CD4-positive, alpha-beta T cell treated with Interleukin-4 for 1 hour (primary cell): Measurements from ENCODE around the gene NPSR1.
"Not testable (repeated sequence)": the region's sequence is repeated elsewhere in the genome, so short reads cannot be mapped to it uniquely, and the experiment has no call there.

Experiments
- DNase-seq, 2 donors: peaks; one replicate each; pipeline ENCODE4 v3.0.0-alpha.2; 2020 to 2022

The NPSR1 gene

DNA sequence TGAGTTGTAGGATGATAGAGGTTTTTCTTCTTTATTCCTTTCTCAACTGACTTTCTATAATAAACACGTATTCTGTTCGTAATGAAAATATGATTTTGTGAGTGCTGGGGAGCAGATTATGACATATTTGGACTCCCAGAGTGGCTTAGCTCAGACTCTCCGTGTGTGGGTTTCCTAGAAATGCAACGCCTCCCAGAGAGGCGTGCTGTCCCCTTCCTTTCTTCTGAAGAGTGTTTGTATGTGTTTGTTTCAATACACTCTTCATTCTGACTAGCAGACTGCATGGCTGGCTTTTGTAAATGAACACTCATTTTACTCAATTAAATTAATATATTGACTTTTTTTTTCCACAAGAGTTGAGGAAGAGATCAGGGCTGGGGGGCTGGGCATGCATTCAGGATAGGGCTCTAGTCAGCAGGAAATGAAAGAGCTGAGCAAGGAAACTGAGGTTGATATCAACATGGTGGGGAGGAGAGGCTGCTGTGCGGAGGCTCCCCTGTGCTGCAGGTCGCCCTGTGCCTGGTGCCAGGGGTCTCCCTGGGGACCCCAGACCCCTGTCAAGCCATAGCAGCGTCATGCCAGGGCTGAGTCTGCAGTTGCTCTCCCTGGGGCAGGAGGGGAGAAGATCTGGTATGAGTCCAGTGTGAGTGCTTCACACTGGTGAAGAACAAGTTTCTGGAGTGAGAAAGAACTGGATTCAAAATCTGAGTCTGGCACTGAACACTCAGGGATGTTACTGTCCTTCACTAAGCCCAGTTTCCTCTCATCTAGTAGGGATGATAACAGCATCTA, 221.1 kb downstream of the NPSR1 start:
- DNase-seq: not testable (repeated sequence)

DNA sequence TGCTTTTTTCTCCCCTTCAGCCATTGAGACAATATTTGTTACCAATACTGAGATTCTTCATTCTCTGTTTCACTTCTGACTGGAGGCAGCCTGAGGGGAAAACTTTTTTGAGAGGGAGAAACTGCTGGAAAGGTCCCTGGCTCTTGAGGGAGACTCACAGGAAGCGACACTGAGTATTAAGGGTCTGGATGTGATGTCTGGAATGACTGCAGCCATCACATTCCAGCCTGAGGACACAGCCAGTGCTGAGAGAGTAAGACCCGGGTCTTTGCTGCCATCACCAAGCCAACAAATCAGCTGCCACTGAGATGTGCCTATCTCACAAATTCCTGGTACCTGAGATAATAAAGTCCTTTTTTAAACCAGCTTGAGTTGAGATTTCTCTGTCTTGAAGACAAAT, 221.9 kb downstream of the NPSR1 start:
- no peak for DNase-seq

DNA sequence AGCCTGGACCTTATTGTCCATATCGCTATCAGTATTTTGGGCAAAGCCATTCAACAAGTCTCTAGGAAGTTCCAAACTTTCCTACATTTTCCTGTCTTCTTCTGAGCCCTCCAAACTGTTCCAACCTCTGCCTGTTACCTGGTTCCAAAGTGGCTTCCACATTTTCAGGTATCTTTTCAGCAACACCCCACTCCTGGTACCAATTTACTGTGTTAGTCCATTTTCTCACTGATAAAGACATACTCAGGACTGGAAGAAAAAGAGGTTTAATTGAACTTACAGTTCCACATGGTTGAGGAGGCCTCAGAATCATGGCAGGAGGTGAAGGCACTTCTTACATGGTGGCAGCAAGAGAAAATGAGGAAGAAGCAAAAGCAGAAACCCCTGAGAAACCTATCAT, 225.8 kb downstream of the NPSR1 start:
- not testable (repeated sequence) for DNase-seq

DNA sequence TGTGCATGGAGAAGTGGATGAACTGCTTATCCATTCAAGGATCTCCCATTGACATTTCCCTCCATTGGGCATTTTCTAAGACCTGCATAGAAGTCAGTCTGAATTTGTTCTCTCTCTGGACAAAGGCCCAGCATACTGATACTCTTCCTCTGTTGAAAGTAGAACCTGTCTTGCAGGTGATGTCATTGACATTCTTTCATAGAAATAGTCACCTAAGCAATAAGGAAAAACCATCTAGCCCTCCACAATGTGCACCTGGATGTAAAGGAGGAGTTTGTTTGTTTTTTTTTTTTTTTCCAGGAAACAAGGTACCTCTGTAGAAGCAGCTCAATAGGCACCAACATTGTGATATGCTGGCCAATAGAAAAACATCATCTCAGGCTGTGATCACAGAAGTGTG, 228.8 kb downstream of the NPSR1 start:
- DNase-seq: no peak

DNA sequence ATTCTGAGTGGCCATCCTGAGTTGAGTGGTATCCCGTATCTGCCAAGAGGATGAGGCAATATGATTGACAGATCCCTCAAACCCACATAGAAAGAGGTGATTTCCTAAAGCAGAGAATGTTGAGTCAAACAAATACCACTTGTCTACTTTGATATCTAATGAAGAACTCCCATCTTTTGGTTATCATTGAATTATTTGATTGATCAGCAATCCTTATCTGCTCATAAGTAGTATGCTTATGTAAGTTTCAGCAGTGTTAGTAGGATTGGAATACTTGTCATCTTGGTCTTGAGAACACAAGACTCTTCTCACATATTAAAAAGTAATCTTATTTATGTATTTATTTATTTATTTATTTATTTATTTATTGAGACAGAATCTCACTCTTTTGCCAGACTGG, 231.9 kb downstream of the NPSR1 start:
- DNase-seq: no peak

DNA sequence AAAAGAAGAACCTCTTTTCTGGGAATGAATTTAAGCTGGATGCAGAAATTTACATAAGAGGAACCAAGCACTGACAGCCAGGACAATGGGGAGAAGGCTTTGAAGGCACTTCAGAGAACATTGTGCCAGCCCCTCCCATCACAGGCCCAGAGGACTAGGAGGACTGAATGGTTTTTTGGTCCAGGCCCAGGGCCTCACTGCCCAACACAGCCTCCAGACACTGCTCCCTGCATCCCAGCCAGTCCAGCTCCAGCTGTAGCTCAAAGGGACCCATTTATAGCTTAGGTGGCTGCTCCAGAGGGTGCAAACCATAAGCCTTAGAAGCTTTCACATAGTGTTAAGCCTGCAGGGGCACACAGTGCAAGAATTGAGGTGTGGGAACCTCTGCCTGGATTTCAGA, 237.2 kb downstream of the NPSR1 start:
- no peak for DNase-seq
